ENCODE results near the gene MMAA.

DNA sequence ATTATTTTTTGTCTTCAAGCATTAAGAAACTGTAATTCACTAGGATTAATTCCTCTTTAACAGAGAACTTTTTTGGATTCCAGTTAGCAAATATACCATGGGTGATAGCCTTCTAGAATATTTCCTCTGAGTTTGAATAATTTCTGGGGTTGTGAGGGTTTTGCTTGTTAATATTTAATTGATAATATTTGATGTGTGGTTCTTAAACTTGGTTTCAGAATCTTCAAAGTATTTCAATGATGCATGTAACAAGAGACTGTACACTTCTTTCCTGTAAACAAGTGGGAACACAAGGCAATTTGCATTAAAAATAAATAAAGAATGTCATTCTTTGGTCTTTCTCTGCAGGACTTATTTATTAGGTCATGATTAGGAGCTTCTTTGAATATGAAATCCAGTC lies 51.2 kb downstream of the MMAA start:
- TF ChIP-seq POLR2AphosphoS5 (IDR thresholded peaks at IDR 0.05; ENCODE audit: low read depth, low read length) (no peak), TAF1 (IDR thresholded peaks at IDR 0.05; ENCODE audit: borderline replicate concordance, insufficient read depth, low read length) (no peak), FOXP2 (optimal IDR thresholded peaks at IDR 0.05; ENCODE audit: borderline replicate concordance, extremely low read depth, extremely low read length, insufficient read depth) (no peak), SIN3A (IDR thresholded peaks at IDR 0.05; ENCODE audit: borderline replicate concordance, insufficient read depth, low read length) (no peak)
- TF ChIP-seq, protein P1, sequence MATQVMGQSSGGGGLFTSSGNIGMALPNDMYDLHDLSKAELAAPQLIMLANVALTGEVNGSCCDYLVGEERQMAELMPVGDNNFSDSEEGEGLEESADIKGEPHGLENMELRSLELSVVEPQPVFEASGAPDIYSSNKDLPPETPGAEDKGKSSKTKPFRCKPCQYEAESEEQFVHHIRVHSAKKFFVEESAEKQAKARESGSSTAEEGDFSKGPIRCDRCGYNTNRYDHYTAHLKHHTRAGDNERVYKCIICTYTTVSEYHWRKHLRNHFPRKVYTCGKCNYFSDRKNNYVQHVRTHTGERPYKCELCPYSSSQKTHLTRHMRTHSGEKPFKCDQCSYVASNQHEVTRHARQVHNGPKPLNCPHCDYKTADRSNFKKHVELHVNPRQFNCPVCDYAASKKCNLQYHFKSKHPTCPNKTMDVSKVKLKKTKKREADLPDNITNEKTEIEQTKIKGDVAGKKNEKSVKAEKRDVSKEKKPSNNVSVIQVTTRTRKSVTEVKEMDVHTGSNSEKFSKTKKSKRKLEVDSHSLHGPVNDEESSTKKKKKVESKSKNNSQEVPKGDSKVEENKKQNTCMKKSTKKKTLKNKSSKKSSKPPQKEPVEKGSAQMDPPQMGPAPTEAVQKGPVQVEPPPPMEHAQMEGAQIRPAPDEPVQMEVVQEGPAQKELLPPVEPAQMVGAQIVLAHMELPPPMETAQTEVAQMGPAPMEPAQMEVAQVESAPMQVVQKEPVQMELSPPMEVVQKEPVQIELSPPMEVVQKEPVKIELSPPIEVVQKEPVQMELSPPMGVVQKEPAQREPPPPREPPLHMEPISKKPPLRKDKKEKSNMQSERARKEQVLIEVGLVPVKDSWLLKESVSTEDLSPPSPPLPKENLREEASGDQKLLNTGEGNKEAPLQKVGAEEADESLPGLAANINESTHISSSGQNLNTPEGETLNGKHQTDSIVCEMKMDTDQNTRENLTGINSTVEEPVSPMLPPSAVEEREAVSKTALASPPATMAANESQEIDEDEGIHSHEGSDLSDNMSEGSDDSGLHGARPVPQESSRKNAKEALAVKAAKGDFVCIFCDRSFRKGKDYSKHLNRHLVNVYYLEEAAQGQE (IDR thresholded peaks at IDR 0.05; ENCODE audit: insufficient read depth in 1 of 2, low read depth in 2 of 2, low read length in 2 of 2): no peak
